Epithelial cell of esophagus (primary cell): ENCODE data around the gene IRX5.

ENCODE experiments used
- DNase-seq: peaks from one replicate; pipeline ENCODE4 v3.0.0; 2010; ENCODE audit warnings: low read depth
- H3K4me3 ChIP-seq: 2 replicates; pipeline ENCODE4 v1.5.1; 2011; ENCODE audit warnings: mild to moderate bottlenecking, low read length, control low read depth
- TF ChIP-seq, protein P1 (sequence below): IDR thresholded peaks from 2 replicates; pipeline ENCODE4 v1.5.1; 2011; ENCODE audit warnings: low read depth, mild to moderate bottlenecking, low read length, control low read depth, inconsistent platforms; ENCODE audit not compliant: insufficient read depth; ENCODE audit errors: missing control alignments

The IRX5 gene

DNA sequence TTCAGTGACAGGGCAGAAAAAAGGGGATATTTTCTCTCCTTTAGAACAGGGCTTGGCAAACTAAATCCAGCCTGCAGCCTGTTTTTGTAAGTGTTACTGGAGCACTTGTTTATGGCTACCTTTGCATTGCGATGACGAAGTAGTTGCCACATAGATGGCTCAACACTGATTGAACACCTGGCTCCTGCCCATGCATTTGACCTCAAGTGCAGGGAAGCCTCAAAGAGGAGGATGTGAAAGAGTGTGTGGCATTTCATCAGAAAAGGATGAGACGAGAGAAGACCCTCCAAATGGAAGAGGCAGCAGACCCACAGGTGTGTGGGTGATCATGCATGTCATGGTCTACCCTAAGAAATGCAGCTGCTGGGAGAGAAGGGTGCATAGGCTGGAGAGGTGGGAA is 32.7 kb upstream of the IRX5 start:
- DNase-seq: no peak
- TF ChIP-seq, protein P1, sequence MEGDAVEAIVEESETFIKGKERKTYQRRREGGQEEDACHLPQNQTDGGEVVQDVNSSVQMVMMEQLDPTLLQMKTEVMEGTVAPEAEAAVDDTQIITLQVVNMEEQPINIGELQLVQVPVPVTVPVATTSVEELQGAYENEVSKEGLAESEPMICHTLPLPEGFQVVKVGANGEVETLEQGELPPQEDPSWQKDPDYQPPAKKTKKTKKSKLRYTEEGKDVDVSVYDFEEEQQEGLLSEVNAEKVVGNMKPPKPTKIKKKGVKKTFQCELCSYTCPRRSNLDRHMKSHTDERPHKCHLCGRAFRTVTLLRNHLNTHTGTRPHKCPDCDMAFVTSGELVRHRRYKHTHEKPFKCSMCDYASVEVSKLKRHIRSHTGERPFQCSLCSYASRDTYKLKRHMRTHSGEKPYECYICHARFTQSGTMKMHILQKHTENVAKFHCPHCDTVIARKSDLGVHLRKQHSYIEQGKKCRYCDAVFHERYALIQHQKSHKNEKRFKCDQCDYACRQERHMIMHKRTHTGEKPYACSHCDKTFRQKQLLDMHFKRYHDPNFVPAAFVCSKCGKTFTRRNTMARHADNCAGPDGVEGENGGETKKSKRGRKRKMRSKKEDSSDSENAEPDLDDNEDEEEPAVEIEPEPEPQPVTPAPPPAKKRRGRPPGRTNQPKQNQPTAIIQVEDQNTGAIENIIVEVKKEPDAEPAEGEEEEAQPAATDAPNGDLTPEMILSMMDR: no peak
- H3K4me3 ChIP-seq: no peak overlapping the region

DNA sequence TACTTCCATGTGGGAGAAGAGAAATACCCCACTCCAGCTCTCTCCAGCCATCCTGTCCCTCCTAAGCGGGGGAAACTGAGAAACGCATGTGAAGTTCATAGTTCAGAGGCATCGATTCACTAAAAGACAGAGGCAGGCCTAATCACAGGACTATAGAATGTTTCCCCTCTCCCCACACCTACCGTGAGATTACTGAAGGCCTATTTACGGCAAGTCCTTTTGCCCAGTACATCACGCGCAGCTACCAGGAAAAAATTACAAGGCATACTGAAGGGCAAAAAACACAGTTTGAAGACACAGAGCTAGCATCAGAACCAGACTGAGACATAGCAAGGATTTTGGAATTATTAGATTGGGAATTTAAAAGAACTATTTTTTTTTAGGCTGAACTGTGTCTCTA is 29.1 kb upstream of the IRX5 start:
- TF ChIP-seq, protein P1: no peak
- no peak for DNase-seq
- H3K4me3 ChIP-seq: no peak overlapping the region

DNA sequence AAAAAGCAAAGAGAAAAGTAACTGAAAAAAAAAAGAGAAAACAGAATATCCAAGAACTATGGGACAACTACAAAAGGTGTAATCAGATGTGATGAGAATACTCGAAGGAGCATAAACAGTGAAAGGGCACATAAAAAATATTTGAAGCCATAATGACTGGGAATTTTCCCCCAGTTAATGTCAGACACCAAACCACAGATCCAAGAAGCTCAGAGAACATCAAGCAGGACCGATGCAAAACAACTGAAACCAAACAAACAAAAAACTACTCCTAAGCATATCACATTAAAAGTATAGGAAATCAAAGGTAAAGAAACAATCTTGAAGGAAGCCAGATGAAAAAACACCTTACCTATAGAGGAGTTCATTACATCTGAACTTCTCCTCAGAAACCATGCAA is 27.6 kb upstream of the IRX5 start:
- no peak for DNase-seq
- no peak overlapping the region for H3K4me3 ChIP-seq
- TF ChIP-seq, protein P1: no peak

DNA sequence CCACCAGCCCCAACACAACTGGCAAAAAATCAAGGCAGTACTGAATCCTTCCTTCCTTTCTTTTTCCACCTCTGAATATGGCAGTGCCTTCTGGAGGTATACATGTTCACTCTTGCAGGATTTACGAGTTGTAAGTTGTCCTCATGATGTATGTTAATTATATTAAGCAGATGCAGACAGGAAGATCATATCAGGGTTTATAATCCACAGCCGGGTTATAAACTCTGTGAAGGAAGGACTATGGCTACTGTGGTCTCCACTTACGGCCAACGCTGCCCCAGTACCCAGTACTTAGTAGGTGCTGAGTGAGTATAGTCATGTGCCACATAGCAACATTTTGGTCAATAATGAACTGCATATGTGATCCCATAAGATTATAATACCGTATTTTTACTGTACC is 19.6 kb upstream of the IRX5 start:
- TF ChIP-seq, protein P1: no peak
- H3K4me3 ChIP-seq: no peak overlapping the region
- no peak for DNase-seq

DNA sequence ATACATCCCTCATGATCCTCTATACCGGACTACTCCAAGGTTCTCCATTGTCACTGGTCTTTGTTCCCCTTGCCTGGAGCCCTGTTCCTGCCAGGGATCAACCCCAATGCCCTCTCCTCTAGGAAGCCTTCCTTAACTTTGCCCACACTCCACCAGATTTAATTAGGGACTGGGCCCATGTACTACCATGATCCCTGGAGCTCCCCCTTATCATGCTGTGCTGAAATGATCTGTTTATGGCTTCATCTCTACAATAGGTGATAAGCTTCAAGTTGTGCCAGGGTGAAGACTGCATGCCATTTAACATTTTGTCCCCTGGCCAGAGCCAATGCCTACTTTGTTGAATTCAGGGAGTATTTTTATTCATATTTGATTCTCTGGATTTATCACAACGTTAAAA is 17.9 kb upstream of the IRX5 start:
- H3K4me3 ChIP-seq: no peak overlapping the region
- TF ChIP-seq, protein P1: no peak
- no peak for DNase-seq

DNA sequence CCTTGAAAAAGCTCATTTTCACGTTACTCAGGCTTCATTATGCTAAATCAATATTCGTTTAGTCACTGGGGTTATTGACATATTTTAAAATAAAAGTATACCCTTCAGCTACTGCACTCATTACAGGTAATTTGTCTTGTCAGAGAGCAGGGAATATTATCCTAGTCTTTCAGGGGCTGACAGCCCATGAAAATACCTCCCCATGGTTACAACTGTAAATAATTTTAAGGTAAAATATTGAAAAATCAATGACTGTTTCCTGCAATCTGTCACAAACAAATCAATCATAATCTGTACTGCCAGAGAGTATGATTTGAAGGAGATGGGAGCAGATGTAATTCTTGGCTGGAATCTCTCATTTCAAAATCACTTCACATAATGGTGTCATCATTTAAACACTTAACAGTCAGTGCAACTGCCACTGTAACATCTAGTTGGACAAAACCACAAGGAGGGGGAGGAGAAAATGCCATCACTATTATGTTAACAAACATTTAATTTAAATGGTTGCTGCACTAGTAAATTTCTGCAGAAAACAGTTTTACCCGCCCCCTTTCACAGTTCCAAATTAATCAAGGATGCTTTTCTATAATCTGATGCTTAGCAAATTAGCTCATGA is 9.3 kb upstream of the IRX5 start:
- no peak overlapping the region for H3K4me3 ChIP-seq
- peak; percentile 57 for DNase-seq
- TF ChIP-seq, protein P1: no peak

DNA sequence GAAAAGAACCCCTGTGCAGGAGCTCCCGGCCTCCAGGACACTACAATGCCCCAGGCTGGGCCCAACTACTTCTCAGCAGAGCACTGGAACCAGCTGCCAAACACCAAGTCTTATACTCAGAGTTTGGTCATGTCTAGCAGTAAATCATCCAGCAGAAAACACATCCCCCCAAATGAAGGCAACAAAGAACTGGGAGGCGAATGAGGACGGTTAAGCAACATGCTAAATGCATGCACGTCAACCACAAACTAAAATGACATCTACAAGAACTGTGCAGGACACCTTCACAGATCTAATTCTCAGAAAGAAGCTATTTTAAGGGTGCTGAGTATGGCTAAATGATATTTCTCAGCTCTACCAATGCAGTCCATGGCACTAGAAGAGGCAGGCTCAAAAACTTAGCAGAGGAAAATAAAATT is 7.6 kb upstream of the IRX5 start:
- no peak for DNase-seq
- TF ChIP-seq, protein P1: no peak
- H3K4me3 ChIP-seq: no peak overlapping the region
